HepG2 (cell line): ENCODE measurements around the gene KRTAP5-11. TPM values are rescaled to one million over a fixed set of nuclear protein-coding genes. Genes with fewer than 3 reads are reported as not detected.
"Not testable (repeated sequence)": the region's sequence is repeated elsewhere in the genome, so short reads cannot be mapped to it uniquely, and the experiment has no call there.

Source experiments
- ATAC-seq: fragments of 200-7000 bp; cut with Tn5 transposase; 3 replicates; pipeline ENCODE4 v1.9.1; 2020; ENCODE audit warnings: mild to moderate bottlenecking, moderate library complexity
- BruUV-seq: library from RNA; stranded (reverse); fragments of 400-500 nt; replicated peaks from 2 replicates; lab custom pipeline; 2021; lab: Mats Ljungman, UMichigan
- CTCF ChIA-PET: fragments of 300-600 bp; formaldehyde crosslinking; extraction: SDS; loops from one replicate; lab custom pipeline; 2021; ENCODE audit warnings: low total read pairs, inconsistent platforms, low intra/inter-chr PET ratio; lab: Yijun Ruan, JAX
- POLR2A ChIA-PET: fragments of 350-600 bp; sonication (Branson Sonifier 250); formaldehyde crosslinking; loops from one replicate; lab custom pipeline; 2020; ENCODE audit warnings: antibody characterized with exemption, inconsistent platforms; lab: Yijun Ruan, JAX
- DNase-seq: peaks from one replicate; pipeline ENCODE4 v3.0.0-alpha.2; 2015; ENCODE audit warnings: low spot score
- FAIRE-seq: peaks from 3 replicates; lab custom pipeline; 2011; peaks lifted over from hg19 to GRCh38; lab: Jason Lieb, UNC
- H2AFZ ChIP-seq: one replicate; pipeline ENCODE4 v1.6.1; 2011; ENCODE audit warnings: low read length, inconsistent platforms
- H3K27ac ChIP-seq: fragments of 300-600 bp; 3 replicates; pipeline ENCODE4 v1.8.0; 2011; ENCODE audit warnings: mixed run types, mild to moderate bottlenecking, mixed read lengths, low read length, inconsistent platforms; ENCODE audit not compliant: insufficient read depth; ENCODE audit errors: extremely low read length
- H3K27me3 ChIP-seq, 2 experiments: fragments of 200-600 bp in 1 of 2; 2 replicates in 1 of 2; 3 replicates in 1 of 2; pipeline versions ENCODE4 v1.6.0 to v1.8.0; 2011; ENCODE audit warnings: low read length in 2 of 2, mild to moderate bottlenecking in 2 of 2, moderate library complexity in 2 of 2, inconsistent platforms in 1 of 2; ENCODE audit not compliant: insufficient read depth in 2 of 2, control insufficient read depth in 1 of 2
- H3K36me3 ChIP-seq, 2 experiments: fragments of 200-600 bp in 1 of 2; replicated peaks in 1 of 2; 2 replicates in 1 of 2; 3 replicates in 1 of 2; pipeline versions ENCODE4 v1.5.1 to v1.8.0; 2011; ENCODE audit warnings: low read length in 2 of 2, inconsistent platforms in 1 of 2; ENCODE audit not compliant: insufficient read depth in 2 of 2, control insufficient read depth in 1 of 2
- H3K4me1 ChIP-seq: 2 replicates; pipeline ENCODE4 v1.5.1; 2012; ENCODE audit warnings: low read length, inconsistent platforms; ENCODE audit not compliant: insufficient read depth
- H3K4me2 ChIP-seq: 2 replicates; pipeline ENCODE4 v1.6.0; 2011; ENCODE audit warnings: low read depth, low read length, inconsistent platforms
- H3K4me3 ChIP-seq, 3 experiments: fragments of 200-600 bp in 1 of 3; sonication (generic), shearing (Covaris generic) in 1 of 3; replicated peaks in 1 of 3; 2 replicates each; pipeline ENCODE4 v1.5.1; 2011 to 2016; ENCODE audit warnings: low read length in 3 of 3, inconsistent platforms in 2 of 3, low read depth in 2 of 3, mild to moderate bottlenecking in 2 of 3, control low read depth in 1 of 3, mixed read lengths in 1 of 3; ENCODE audit not compliant: insufficient read depth in 1 of 3
- H3K79me2 ChIP-seq: one replicate; pipeline ENCODE4 v1.6.1; 2011; ENCODE audit warnings: low read length, inconsistent platforms; ENCODE audit not compliant: insufficient read depth
- H3K9ac ChIP-seq: 2 replicates; pipeline ENCODE4 v1.6.0; 2011; ENCODE audit warnings: mild to moderate bottlenecking, low read depth, low read length, inconsistent platforms; ENCODE audit not compliant: insufficient read depth
- H3K9me3 ChIP-seq: 2 replicates; pipeline ENCODE4 v1.5.1; 2012; ENCODE audit warnings: mild to moderate bottlenecking, low read length
- H4K20me1 ChIP-seq: 2 replicates; pipeline ENCODE4 v1.6.0; 2011; ENCODE audit warnings: inconsistent platforms, mild to moderate bottlenecking, low read length, moderate library complexity; ENCODE audit not compliant: insufficient read depth
- ERF ChIP-seq: IDR thresholded peaks from 2 replicates; pipeline ENCODE4 v1.6.1; 2018; ENCODE audit warnings: missing biosample characterization, missing genetic modification reagents
- LCORL ChIP-seq, 2 experiments: fragments of 450-650 bp in 1 of 2; sonication (generic) in 1 of 2; formaldehyde crosslinking in 1 of 2; IDR thresholded peaks; 2 replicates each; pipeline versions ENCODE4 v1.5.0 to v1.6.1; 2017 to 2020; ENCODE audit warnings: antibody characterized with exemption in 1 of 2, missing genetic modification reagents in 1 of 2
- NBN ChIP-seq: fragments of 450-650 bp; conservative IDR thresholded peaks from 2 replicates; pipeline ENCODE4 v1.6.1; 2017
- RAD51 ChIP-seq: fragments of 450-650 bp; IDR thresholded peaks from 2 replicates; pipeline ENCODE4 v1.6.1; 2016; ENCODE audit warnings: borderline replicate concordance
- TCF7 ChIP-seq: sonication (generic); IDR thresholded peaks from 2 replicates; pipeline ENCODE4 v1.6.1; 2016; ENCODE audit warnings: antibody characterized with exemption, low read depth
- TOE1 ChIP-seq: sonication (generic); formaldehyde crosslinking; IDR thresholded peaks from 2 replicates; pipeline ENCODE4 v1.4.0; 2020; ENCODE audit warnings: mild to moderate bottlenecking, missing genetic modification reagents
- ZFP36L2 ChIP-seq: sonication (generic); formaldehyde crosslinking; IDR thresholded peaks from 2 replicates; pipeline ENCODE4 v1.4.0; 2020; ENCODE audit warnings: missing genetic modification reagents
- ZMYM2 ChIP-seq: sonication (generic); formaldehyde crosslinking; IDR thresholded peaks from 2 replicates; pipeline ENCODE4 v1.8.0; 2022; ENCODE audit warnings: mild to moderate bottlenecking, missing genetic modification reagents
- ZNF282 ChIP-seq: fragments of 450-650 bp; IDR thresholded peaks from 2 replicates; pipeline ENCODE4 v1.6.1; 2018; ENCODE audit not compliant: partially characterized antibody
- ZNF772 ChIP-seq: sonication (generic); formaldehyde crosslinking; IDR thresholded peaks from 2 replicates; pipeline ENCODE4 v1.5.0; 2020; ENCODE audit warnings: mild to moderate bottlenecking, missing genetic modification reagents
- WGBS: methylation state at CpG from one replicate; pipeline ENCODE4 v1.1.6; 2017; ENCODE audit warnings: low lambda C conversion rate; 5-methylcytosine and 5-hydroxymethylcytosine counted together
- in situ Hi-C: cut with HindIII; loops from 2 replicates; pipeline ENCODE4 v1.10.0; 2017; ENCODE audit warnings: low pct_unique_long_range_greater_than_20kb; ENCODE audit not compliant: extremely low pct_ligation_motif_present
- intact Hi-C: fragments of 100-400 bp; cut with micrococcal nuclease; formaldehyde crosslinking; loops from one replicate; pipeline ENCODE4 v1.10.0; 2022; ENCODE audit not compliant: unreplicated experiment
- polyA plus RNA-seq, 8 experiments: library from polyadenylated mRNA; depleted of rRNA in 3 of 8; stranded (reverse) in 7 of 8; unstranded in 1 of 8; fragments of >200 nt; fragmentation: Illumina TruSeq in 4 of 8; extraction: Trizol in 4 of 8; gene quantifications; 2 replicates each; pipeline versions ENCODE4 v1.2.1 to v1.2.3, GENCODE V29; 2011 to 2016; ENCODE audit warnings: low read depth in 4 of 8, missing spikeins in 1 of 8, mixed read lengths in 1 of 8; ENCODE audit not compliant: insufficient read depth in 1 of 8
- total RNA-seq, 5 experiments: library from RNA; depleted of rRNA; stranded (reverse); fragments of >200 nt; fragmentation: Illumina TruSeq; extraction: Trizol; gene quantifications; 2 replicates each; pipeline ENCODE4 v1.2.3, GENCODE V29; 2016; ENCODE audit warnings: low read depth in 1 of 5
- TF ChIP-seq, protein P1 (sequence below): IDR thresholded peaks from 2 replicates; pipeline ENCODE4 v1.6.1; 2016; ENCODE audit warnings: low read depth, borderline replicate concordance
- TF ChIP-seq, protein P2 (sequence below): sonication (generic); formaldehyde crosslinking; IDR thresholded peaks from 2 replicates; pipeline ENCODE4 v1.8.1; 2023; ENCODE audit warnings: mild to moderate bottlenecking, moderate library complexity, missing genetic modification reagents
- TF ChIP-seq, protein P3 (sequence below): sonication (generic); formaldehyde crosslinking; IDR thresholded peaks from 2 replicates; pipeline ENCODE4 v1.4.0; 2020; ENCODE audit warnings: missing genetic modification reagents, borderline replicate concordance

KRTAP5-11 gene
- total and polyA plus RNA-seq, 2 of the 13 experiments (the other 11 are each of a cell fraction or from before 2014, with no cell fraction given), result not detected

- TF ChIP-seq ZMYM2 (CRISPR knock-in tag) (0 out of 2 replicates have a peak, but pooled peaks have one; percentile 50), ZNF772 (CRISPR knock-in tag) (no peak), ERF (0 out of 2 replicates have a peak, but pooled peaks have one; percentile 38), TOE1 (no peak)
Measured at GRCh38 chr11:71580057-71581003, 2.3 kb downstream of the KRTAP5-11 start (continued).

- H3K4me3 ChIP-seq, H3K79me2 ChIP-seq, H3K9ac ChIP-seq, DNase-seq, H2AFZ ChIP-seq, in situ Hi-C loops, H3K9me3 ChIP-seq, H3K27ac ChIP-seq, FAIRE-seq, intact Hi-C loops, H3K36me3 ChIP-seq, H4K20me1 ChIP-seq, CTCF ChIA-PET, BruUV-seq, H3K4me2 ChIP-seq: not testable (repeated sequence)
- POLR2A ChIA-PET, result interaction anchor here (1.0 kb wide), 1 partner anchor 10 kb away, joined by 5 read pairs; no protein-coding TSS in a partner anchor
- WGBS, result 57% methylated on average over 4 of the region's 7 CpGs
- ATAC-seq, result peak; percentile 26; the same call in 2 of the 3 replicates
- peaks cover 7 to 21% of the 10 kb centered on the region in 2 experiments; a peak in 4 of 5 replicates for H3K27me3 ChIP-seq
- H3K4me1 ChIP-seq, result peaks cover 19% of the 10 kb centered on the region
Measured at GRCh38 chr11:71579513-71579912, 3.2 kb downstream of the KRTAP5-11 start.

- in situ Hi-C loops, result no loop called here
- no peak for FAIRE-seq
- Histone ChIP-seq H4K20me1 (no peaks in the 10 kb centered on the region), H3K36me3 (no peaks in the 10 kb centered on the region), H3K27ac (no peak overlapping the region), H3K9ac (no peak overlapping the region), H2AFZ (no peak overlapping the region), H3K4me3 (no peak overlapping the region), H3K4me2 (no peak overlapping the region), H3K27me3 (peaks cover 6 to 36% of the 10 kb centered on the region in 2 experiments), H3K4me1 (peaks cover 23% of the 10 kb centered on the region), H3K79me2 (no peaks in the 10 kb centered on the region), H3K9me3 (no peaks in the 10 kb centered on the region)
- BruUV-seq, result no TSS peak
- WGBS, result 48% methylated on average over 7 of the region's 7 CpGs
- intact Hi-C loops, result no loop called here
- no peak for ATAC-seq
- DNase-seq, result no peak
- CTCF ChIA-PET, result no interaction called here
- POLR2A ChIA-PET, result no interaction called here
- TF ChIP-seq, protein P1, sequence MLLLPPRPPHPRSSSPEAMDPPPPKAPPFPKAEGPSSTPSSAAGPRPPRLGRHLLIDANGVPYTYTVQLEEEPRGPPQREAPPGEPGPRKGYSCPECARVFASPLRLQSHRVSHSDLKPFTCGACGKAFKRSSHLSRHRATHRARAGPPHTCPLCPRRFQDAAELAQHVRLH (CRISPR knock-in tag), result no peak
- no peak for TF ChIP-seq ZFP36L2
- no peak for TF ChIP-seq TCF7
- 0 out of 2 replicates have a peak, but pooled peaks have one; percentile 16 for TF ChIP-seq RAD51
- TF ChIP-seq NBN, result 0 out of 2 replicates have a peak, but pooled peaks have one; percentile 32
- TF ChIP-seq, protein P2, sequence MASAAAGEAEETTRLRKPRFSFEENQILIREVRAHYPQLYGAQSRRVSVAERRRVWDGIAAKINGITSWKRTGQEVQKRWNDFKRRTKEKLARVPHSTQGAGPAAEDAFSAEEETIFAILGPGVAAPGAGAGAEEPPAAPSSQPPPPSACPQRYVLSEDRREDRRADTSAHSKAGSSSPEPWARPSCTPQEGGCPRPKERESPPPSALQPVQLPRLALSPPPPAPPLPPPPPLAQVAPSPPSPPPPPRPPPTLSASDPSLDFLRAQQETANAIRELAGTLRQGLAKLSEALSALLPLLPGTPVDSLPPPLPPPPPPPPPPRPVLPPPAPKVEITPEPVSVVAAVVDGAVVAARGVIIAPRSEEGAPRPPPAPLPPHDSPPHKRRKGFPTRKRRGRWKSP (CRISPR knock-in tag), result no peak
- TF ChIP-seq, protein P3, sequence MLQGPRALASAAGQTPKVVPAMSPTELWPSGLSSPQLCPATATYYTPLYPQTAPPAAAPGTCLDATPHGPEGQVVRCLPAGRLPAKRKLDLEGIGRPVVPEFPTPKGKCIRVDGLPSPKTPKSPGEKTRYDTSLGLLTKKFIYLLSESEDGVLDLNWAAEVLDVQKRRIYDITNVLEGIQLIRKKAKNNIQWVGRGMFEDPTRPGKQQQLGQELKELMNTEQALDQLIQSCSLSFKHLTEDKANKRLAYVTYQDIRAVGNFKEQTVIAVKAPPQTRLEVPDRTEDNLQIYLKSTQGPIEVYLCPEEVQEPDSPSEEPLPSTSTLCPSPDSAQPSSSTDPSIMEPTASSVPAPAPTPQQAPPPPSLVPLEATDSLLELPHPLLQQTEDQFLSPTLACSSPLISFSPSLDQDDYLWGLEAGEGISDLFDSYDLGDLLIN (CRISPR knock-in tag), result no peak
- TF ChIP-seq ZNF282, result peak; percentile 19
- TF ChIP-seq LCORL (IDR thresholded peaks at IDR 0.05), result 0 out of 2 replicates have a peak, but pooled peaks have one; percentile 36
- TF ChIP-seq LCORL (CRISPR knock-in tag; IDR thresholded peaks at IDR 0.05), result no peak
Measured at GRCh38 chr11:71577469-71578004, 5.1 kb downstream of the KRTAP5-11 start.
